ENCODE results near the gene TOP2B. TPM values are rescaled to one million over a fixed set of nuclear protein-coding genes. Genes with fewer than 3 reads are reported as not detected.

The TOP2B gene
- total and polyA plus RNA-seq, 8 donors = 35.6 to 266 (median 61.9) TPM

GRCh38 chr3:25677121-25677520 is 12.4 kb upstream of the TOP2B start:
- WGBS, 5 donors = 32 to 53% (median 46%) methylated on average over 2 of the region's 2 CpGs

GRCh38 chr3:25674670-25675069 is 10.0 kb upstream of the TOP2B start:
- intact Hi-C loops (cut with DNase I; ENCODE audit: low total_unique reads) = no loop called here
- Histone ChIP-seq H3K36me3 (no peaks in the 10 kb centered on the region), H3K4me3 (no peak overlapping the region), H3K27ac (no peak overlapping the region), H3K27me3 (no peaks in the 10 kb centered on the region), H3K4me1 (peaks cover 0 to 9% (median 3%) of the 10 kb centered on the region in 4 donors), H3K9me3 (no peaks in the 10 kb centered on the region)
- no peak for DNase-seq
- whole genome bisulfite sequencing, 5 donors = 83 to 100% (median 91%) methylated on average over 1 to 2 of the region's 2 CpGs
- no peak for TF ChIP-seq CTCF (IDR thresholded peaks at IDR 0.05)
- no peak for TF ChIP-seq POLR2A (IDR thresholded peaks at IDR 0.05)
- TF ChIP-seq EP300 (IDR thresholded peaks at IDR 0.05) = no peak
- TF ChIP-seq POLR2AphosphoS5 (IDR thresholded peaks at IDR 0.05) = no peak

More at GRCh38 chr3:25677121-25677520, 12.4 kb upstream of the TOP2B start:
- no peak overlapping the region for H3K27ac ChIP-seq
- no peaks in the 10 kb centered on the region for H3K36me3 ChIP-seq
- DNase-seq = no peak
- TF ChIP-seq POLR2AphosphoS5 (IDR thresholded peaks at IDR 0.05) (no peak), POLR2A (IDR thresholded peaks at IDR 0.05) (no peak), EP300 (IDR thresholded peaks at IDR 0.05) (no peak), CTCF (IDR thresholded peaks at IDR 0.05) (no peak)
- H3K4me1 ChIP-seq = peaks cover 0 to 9% (median 0%) of the 10 kb centered on the region in 4 donors
- H3K9me3 ChIP-seq = no peaks in the 10 kb centered on the region
- intact Hi-C loops (cut with DNase I; ENCODE audit: low total_unique reads) = no loop called here
- no peak overlapping the region for H3K4me3 ChIP-seq
- no peaks in the 10 kb centered on the region for H3K27me3 ChIP-seq

- H3K4me1 ChIP-seq = peaks cover 0 to 9% (median 3%) of the 10 kb centered on the region in 4 donors
- no peaks in the 10 kb centered on the region for H3K36me3 ChIP-seq
- DNase-seq = no peak
- no peak for TF ChIP-seq POLR2A (IDR thresholded peaks at IDR 0.05)
- no peak for TF ChIP-seq CTCF (IDR thresholded peaks at IDR 0.05)
- 82 to 97% (median 95%) methylated on average over 8 of the region's 8 CpGs for WGBS, 5 donors
- no peaks in the 10 kb centered on the region for H3K27me3 ChIP-seq
- no peaks in the 10 kb centered on the region for H3K9me3 ChIP-seq
- no peak overlapping the region for H3K27ac ChIP-seq
- no peak overlapping the region for H3K4me3 ChIP-seq
- intact Hi-C loops (cut with DNase I; ENCODE audit: low total_unique reads) = no loop called here
Observed at GRCh38 chr3:25673738-25674298, 9.1 kb upstream of the TOP2B start.

- no peak for TF ChIP-seq POLR2AphosphoS5 (IDR thresholded peaks at IDR 0.05)
- TF ChIP-seq CTCF (IDR thresholded peaks at IDR 0.05) = no peak
- TF ChIP-seq EP300 (IDR thresholded peaks at IDR 0.05) = no peak
- no peak for TF ChIP-seq POLR2A (IDR thresholded peaks at IDR 0.05)
- Histone ChIP-seq H3K4me1 (peaks cover 14 to 40% (median 28%) of the 10 kb centered on the region in 4 donors), H3K27ac (peak overlapping the region; percentile 96 to 100 (median 99)), H3K4me3 (peak overlapping the region; percentile 65 to 86 (median 84)), H3K36me3 (no peaks in the 10 kb centered on the region), H3K27me3 (no peaks in the 10 kb centered on the region), H3K9me3 (no peaks in the 10 kb centered on the region)
- 17 to 23% (median 20%) methylated on average over 14 of the region's 14 CpGs for WGBS, 5 donors
- intact Hi-C loops (cut with DNase I; ENCODE audit: low total_unique reads) = no loop called here
- DNase-seq = peak in 1 of 2 donors; percentile 23
Observed at GRCh38 chr3:25665315-25666280, 891 bp upstream of the TOP2B start.

All from stomach (tissue), 9 donors.